ENCODE data around the gene RALGDS.
A peak's percentile ranks its signal among the peaks of the same experiment; 100 is the strongest.

The RALGDS gene

GRCh38 chr9:133133681-133134387 is 12.8 kb upstream of the RALGDS start:
- peak; percentile 98 for DNase-seq

GRCh38 chr9:133132174-133132573 is 11.1 kb upstream of the RALGDS start:
- peak; percentile 28 for DNase-seq

GRCh38 chr9:133131506-133131905 is 10.5 kb upstream of the RALGDS start:
- DNase-seq: no peak

- no peak for DNase-seq
Measured at GRCh38 chr9:133130685-133131244, 9.7 kb upstream of the RALGDS start.

- DNase-seq: no peak
Measured at GRCh38 chr9:133129001-133129795, 8.2 kb upstream of the RALGDS start.

GRCh38 chr9:133128152-133128551 is 7.1 kb upstream of the RALGDS start:
- DNase-seq: no peak

- DNase-seq: no peak
Measured at GRCh38 chr9:133127340-133127981, 6.4 kb upstream of the RALGDS start.

- DNase-seq: no peak
Measured at GRCh38 chr9:133126697-133127339, 5.8 kb upstream of the RALGDS start.

DNA sequence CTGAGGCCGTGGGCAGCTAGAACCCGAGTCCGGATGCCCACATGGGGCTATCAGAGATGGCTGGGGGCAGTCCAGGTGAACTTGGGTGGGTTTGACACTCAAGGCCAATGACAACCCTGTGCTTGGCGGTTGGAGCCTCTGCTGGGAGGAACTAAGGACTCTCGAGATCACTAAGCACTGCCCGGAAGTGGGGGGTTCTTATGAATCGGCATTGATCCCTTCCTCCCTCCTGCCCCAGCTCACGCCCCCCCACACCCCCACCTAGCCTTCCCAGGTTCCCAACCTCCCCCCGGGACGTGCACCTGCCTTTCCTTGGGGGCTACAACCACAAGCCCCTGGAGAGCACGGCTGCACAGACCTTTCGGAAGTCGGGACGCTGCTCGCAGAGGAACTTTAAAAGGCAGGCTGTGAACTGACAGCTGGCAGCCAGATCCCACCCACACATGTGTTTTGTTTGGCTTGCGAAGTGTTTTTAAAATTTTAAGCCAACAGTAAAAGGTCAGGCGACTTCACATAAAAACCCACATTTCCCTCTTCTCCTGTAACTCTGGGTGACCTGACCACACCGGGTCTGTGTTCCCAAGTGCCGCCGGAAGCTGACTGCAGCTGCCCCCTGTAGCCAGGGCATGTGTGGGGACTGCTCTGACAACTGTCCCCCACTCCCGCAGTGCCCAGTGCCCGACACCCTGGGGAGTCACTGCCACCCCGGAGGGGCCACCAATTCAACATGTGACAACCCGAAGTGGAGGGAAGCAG is 5.1 kb upstream of the RALGDS start:
- DNase-seq: no peak

DNA sequence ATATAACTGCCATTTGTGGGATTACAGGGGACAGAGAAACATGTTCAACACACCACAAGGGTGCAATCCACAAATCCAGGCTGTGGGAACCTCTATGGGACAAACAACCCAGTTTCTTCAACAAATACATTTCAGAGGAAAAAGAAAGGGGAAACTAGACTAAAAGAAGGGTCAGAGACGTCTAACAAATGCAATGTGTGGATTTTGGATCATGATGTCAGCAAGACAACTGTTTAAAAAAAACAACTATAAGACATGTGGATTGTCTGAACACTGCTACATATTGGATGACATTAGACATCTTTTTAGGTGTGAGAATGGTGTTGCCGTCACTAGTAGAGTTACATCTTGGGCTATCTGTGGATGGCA is 3.9 kb upstream of the RALGDS start:
- no peak for DNase-seq

GRCh38 chr9:133124123-133124906 is 3.3 kb upstream of the RALGDS start:
- DNase-seq: no peak

GRCh38 chr9:133122935-133123611 is 2.0 kb upstream of the RALGDS start:
- DNase-seq: no peak

GRCh38 chr9:133122605-133122934 is 1.5 kb upstream of the RALGDS start:
- DNase-seq: no peak

GRCh38 chr9:133121915-133122550 is 993 bp upstream of the RALGDS start:
- no peak for DNase-seq

DNA sequence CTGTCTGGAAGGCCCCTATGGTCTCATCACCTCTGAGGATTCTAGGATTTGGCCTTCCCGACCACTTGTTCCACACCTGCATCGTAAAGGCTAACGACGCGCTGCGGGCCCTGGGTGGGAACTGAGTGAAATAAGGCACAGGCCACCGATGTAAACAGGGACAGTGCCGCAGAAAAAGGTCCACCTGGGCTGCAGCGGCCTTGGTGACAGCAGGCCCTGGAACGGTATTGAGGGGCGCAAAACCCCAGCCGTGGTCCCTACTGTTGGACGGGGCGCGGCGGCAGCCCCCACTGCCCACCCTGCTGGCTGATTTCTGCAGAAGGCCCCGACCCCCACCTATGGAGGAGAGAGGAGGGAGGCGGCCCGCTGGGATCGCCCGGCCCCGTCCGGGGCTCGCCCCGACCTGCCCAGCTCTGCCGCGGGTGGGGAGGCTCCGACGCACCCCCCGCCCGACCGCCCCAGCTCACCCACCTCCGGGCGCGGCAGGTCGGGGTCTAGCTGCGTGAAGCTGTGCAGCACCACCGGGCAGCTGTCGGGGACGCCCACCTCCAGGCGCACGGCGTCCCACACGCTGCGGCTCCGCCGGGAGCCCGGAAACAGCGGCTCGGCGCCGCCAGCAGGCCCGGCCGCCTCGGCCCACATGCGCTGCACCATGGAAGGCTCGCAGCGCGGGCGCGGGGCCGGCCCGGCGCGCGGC is 391 bp downstream of the RALGDS start:
- DNase-seq: no peak

DNA sequence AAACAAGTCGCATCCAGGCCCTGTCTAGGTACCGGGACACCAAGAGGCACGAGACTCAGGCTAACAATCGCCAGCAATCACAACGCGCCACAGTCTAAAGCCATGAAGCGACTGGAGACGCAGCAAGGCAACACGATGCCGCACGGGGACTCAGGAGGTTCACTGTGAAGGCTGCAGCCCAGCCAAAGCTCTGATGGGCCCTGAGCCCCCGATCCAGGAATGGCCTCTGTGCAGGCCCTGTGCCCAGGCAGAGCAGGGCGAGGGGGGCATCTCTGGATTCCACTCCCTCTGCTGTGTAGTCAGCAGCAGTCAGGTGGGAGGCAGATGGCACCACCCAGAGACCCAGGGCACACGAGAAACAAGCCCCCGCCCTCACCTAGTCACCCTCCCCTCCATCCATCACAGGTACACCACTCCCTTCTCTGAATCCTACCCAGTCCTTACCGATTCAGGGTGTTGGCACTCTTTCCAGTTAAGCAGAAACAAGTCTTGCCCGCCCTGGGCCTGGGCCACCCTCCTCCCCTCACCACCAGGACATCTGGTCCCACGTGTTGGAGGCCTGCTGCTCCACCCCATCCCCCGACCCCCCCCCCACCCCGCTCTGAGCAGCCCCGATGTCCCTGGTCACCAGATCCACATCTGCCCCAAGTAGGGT is 1.1 kb downstream of the RALGDS start:
- no peak for DNase-seq

GRCh38 chr9:133119103-133119845 is 1.8 kb downstream of the RALGDS start:
- DNase-seq: no peak

GRCh38 chr9:133118568-133118967 is 2.5 kb downstream of the RALGDS start:
- no peak for DNase-seq

DNA sequence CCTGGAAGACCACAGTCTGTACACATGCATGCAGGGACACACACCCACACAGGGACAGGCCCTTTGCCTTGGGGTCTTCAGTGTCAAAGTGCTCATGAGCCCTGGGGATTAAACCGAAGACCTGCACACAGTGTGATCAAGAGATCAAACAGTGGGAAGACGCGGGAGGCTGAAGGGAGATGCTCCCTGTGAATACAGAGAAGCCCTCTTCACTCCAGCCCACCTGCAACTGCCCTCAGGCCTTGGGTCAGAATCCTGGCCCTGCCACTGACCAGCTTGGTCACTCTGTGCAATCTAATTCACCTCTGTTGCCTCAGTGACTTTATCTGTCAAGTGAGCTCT is 2.9 kb downstream of the RALGDS start:
- no peak for DNase-seq

All from DMS153 (cell line).